Testis (tissue), 2 donors: ENCODE data around the gene KCNJ16.

Experiments used
- CTCF ChIP-seq, 3 experiments: fragments of 450-650 bp in 2 of 3; fragments of 200-600 bp in 1 of 3; sonication (generic) in 1 of 3; IDR thresholded peaks; one replicate each; pipeline ENCODE4 v1.5.1; 2016 to 2019; ENCODE audit warnings: antibody characterized with exemption in 3 of 3, mild to moderate bottlenecking in 2 of 3, moderate library complexity in 1 of 3
- POLR2A ChIP-seq: fragments of 450-650 bp; IDR thresholded peaks from one replicate; pipeline ENCODE4 v1.6.1; 2017; ENCODE audit warnings: antibody characterized with exemption, mild to moderate bottlenecking, moderate library complexity

- TF ChIP-seq CTCF (IDR thresholded peaks at IDR 0.05) = no peak
- no peak for TF ChIP-seq POLR2A
These were observed 21.8 kb downstream of the KCNJ16 start for GRCh38 chr17:70096861-70097260.
